Measurements from ENCODE around the gene GUCY2F.

The GUCY2F gene

DNA sequence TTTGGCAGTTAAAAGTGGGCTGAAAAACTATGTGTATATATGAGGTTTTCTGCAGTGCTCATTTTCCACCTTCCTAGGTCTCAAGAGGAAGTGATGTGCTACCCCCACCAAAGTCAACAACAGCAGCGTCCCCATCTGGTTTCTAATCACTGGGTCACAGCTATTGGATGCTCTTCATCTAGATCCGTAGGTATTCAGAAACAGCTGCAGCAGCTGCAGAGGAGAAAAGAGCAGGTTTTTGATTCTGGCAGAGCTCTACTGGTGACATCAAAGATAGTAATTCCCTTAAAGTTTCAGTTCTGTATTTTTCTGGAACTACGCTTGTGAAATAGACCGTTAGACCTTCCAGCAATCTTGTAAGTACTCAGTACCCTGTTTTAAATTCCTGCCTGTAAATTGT, 5.8 kb upstream of the GUCY2F start:
- DNase-seq (ENCODE audit: low read depth), result no peak
- TF ChIP-seq, protein P1, sequence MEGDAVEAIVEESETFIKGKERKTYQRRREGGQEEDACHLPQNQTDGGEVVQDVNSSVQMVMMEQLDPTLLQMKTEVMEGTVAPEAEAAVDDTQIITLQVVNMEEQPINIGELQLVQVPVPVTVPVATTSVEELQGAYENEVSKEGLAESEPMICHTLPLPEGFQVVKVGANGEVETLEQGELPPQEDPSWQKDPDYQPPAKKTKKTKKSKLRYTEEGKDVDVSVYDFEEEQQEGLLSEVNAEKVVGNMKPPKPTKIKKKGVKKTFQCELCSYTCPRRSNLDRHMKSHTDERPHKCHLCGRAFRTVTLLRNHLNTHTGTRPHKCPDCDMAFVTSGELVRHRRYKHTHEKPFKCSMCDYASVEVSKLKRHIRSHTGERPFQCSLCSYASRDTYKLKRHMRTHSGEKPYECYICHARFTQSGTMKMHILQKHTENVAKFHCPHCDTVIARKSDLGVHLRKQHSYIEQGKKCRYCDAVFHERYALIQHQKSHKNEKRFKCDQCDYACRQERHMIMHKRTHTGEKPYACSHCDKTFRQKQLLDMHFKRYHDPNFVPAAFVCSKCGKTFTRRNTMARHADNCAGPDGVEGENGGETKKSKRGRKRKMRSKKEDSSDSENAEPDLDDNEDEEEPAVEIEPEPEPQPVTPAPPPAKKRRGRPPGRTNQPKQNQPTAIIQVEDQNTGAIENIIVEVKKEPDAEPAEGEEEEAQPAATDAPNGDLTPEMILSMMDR (conservative IDR thresholded peaks at IDR 0.05; ENCODE audit: low read length), result no peak
- no peak overlapping the region for H3K4me3 ChIP-seq (ENCODE audit: low read length)

DNA sequence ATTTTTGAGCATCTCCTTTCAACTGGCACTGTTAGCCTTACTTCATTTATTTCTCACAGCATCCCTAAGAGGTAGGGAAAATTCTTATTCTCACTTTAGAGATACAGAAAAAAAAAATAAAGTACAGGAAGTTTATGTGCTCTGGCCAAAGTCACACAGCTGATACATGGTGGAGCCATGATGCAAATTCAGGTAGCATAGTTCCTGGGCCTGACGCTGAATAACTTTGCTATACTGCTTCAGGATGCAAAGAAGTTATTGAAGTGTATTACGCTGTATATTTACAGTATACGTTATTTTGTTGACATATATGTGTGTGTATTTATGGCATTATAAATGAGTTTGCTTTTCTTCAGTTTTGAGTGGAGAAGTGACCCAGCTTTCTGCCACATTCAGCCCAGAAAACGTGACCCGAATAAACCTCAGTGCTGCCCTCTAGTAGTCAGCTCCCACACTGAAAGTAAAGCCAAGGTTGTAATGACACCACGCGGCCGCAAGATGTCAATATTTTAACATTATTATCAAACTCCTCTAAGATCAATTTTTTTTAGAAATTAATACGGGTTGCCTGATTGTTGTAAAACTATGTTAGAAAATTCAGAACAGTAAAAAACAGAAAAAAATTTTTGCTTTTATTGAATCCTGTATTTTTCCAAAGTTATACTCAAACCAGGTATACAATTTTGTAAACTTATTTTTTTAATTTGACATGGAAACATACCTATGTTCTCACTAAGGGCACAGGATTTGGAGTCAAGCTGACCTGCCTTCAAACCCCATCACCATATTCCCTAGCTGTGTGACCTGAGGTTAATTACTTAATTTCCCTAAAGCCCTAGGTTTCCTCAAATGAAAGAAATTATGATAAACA, 3.8 kb upstream of the GUCY2F start:
- DNase-seq (ENCODE audit: low read depth), result peak; percentile 59
- no peak overlapping the region for H3K4me3 ChIP-seq (ENCODE audit: low read length)
- TF ChIP-seq, protein P1 (conservative IDR thresholded peaks at IDR 0.05; ENCODE audit: low read length), result peak; percentile 89

DNA sequence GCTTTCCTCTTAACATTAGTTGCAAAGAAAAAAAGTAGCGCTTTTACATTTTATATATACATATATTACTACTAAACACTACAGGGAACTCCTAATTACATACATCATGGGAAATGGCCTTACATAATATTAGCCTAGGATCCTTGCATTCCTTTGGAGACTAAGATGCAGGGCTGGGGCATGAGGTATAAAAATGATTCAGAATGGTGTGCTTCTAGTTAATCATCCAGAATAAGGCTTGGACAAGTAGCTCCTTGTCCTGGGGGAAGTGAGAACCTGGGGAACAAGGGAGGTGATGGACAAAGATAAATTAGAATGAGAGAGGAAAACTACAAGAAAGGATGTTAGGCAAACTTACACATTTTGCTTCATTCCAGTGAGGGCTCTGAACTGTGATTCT, 3.0 kb upstream of the GUCY2F start:
- no peak for DNase-seq (ENCODE audit: low read depth)
- TF ChIP-seq, protein P1 (conservative IDR thresholded peaks at IDR 0.05; ENCODE audit: low read length), result no peak
- H3K4me3 ChIP-seq (ENCODE audit: low read length), result no peak overlapping the region

DNA sequence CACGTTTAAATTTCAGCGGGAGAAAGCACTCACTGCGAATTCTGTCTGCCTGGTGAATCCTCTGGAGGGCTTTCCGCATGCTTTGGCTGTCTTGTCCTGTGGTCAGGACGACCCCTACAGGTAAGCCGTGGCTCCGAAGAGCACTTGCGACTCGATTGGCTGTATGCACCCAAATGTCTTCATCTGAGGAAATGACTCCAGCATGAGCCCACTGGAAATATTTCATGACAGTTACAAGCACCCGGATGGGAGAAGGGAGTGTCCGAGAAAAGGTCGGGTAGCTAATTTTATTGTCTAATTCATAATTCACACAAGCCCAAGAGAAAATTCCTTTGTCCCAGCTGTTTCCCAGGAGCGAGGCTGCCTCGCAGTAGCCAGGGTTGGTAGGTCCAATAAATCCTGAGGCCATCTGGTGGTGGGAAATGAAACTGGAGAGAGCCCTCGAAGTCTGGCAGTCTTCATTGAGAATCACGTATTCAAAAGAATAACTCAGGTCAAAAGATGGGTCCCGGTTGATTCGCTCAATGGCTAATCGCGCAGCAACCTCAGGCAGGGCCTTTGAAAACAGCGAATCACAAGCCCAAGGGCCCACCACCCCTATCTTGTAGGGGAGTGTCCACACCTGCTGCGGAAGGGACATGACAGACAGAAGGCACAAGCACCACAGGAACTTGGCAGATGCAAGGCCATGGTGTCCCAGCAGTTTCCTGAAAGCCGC, 6.6 kb downstream of the GUCY2F start:
- peak; percentile 37 for DNase-seq (ENCODE audit: low read depth)
- TF ChIP-seq, protein P1 (conservative IDR thresholded peaks at IDR 0.05; ENCODE audit: low read length), result peak; percentile 52
- no peak overlapping the region for H3K4me3 ChIP-seq (ENCODE audit: low read length)

DNA sequence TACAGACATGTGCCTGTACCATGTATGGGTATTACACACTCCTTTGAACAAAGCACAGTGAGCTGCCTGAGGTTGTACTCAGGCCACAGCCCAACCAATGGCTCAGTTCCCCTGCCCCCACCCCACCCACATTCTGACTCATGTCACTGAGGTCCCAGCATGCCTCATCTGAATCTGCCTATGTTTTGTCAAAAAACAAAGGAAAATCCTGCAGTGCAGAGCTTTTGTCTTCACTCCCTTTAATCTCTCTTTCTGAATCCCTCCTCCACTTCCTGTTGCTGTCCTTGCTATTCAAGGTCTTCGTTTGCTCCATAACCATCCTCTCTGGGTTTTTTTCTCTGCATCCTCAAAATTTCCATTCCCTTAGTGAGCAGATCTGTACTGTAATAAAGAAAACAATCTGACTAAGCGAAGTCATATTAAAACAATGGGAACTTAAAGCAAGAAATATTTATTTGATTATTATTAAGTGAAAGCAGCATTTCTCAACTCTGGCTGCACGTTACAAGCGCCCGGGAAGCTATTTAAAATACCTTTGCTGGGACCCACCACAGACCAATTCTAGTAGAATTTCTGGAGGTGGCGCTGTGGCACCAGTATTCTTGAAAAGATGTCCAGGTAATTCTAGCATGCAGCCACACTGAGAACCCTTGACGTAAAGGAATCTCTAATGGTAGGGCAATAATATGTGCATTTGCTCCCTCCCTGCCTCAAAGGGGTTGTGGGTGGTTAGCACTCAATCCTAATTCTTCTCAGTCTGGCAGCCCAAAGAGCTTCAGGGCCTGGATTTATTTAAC, 8.7 kb downstream of the GUCY2F start:
- H3K4me3 ChIP-seq (ENCODE audit: low read length), result no peak overlapping the region
- DNase-seq (ENCODE audit: low read depth), result peak; percentile 5
- TF ChIP-seq, protein P1 (conservative IDR thresholded peaks at IDR 0.05; ENCODE audit: low read length), result peak; percentile 2; the same call in 1 of the 2 replicates

DNA sequence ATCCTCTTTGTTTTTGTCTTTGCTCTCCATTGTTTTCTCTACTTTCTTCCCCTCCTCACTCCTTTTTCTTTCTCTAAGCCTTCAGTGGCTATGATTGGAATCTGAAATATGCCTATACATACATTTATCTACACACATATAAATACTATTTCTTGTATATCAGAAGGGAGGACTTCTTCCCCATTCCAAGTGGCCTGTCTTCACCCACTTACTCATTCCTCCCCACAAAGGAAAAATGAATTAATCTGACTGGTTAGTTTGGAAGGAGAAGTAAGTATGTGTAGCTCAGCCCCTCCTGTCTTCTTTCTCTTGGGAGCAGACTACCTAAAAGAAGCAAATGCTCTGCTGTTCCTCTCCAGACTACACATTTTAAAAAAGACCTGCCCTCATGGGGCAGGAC, 17.7 kb downstream of the GUCY2F start:
- DNase-seq (ENCODE audit: low read depth), result no peak
- TF ChIP-seq, protein P1 (conservative IDR thresholded peaks at IDR 0.05; ENCODE audit: low read length), result no peak
- no peak overlapping the region for H3K4me3 ChIP-seq (ENCODE audit: low read length)
